M059J (cell line): ENCODE results near the gene CUTC. TPM values are rescaled to one million over a fixed set of nuclear protein-coding genes. Genes with fewer than 3 reads are reported as not detected.
"Not testable (repeated sequence)": the region's sequence is repeated elsewhere in the genome, so short reads cannot be mapped to it uniquely, and the experiment has no call there.

ENCODE experiments used
- DNase-seq: peaks from one replicate; pipeline ENCODE4 v3.0.0-alpha.2; 2012; ENCODE audit warnings: low read depth
- total RNA-seq: library from RNA; depleted of rRNA; stranded (reverse); fragments of >200 nt; shearing (Covaris generic); gene quantifications from 2 replicates; pipeline ENCODE4 v1.2.3, GENCODE V29; 2014; rRNA removed

Gene CUTC, protein sequence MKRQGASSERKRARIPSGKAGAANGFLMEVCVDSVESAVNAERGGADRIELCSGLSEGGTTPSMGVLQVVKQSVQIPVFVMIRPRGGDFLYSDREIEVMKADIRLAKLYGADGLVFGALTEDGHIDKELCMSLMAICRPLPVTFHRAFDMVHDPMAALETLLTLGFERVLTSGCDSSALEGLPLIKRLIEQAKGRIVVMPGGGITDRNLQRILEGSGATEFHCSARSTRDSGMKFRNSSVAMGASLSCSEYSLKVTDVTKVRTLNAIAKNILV
- total RNA-seq, result 14.4 and 29.5 TPM in 2 replicates

DNA sequence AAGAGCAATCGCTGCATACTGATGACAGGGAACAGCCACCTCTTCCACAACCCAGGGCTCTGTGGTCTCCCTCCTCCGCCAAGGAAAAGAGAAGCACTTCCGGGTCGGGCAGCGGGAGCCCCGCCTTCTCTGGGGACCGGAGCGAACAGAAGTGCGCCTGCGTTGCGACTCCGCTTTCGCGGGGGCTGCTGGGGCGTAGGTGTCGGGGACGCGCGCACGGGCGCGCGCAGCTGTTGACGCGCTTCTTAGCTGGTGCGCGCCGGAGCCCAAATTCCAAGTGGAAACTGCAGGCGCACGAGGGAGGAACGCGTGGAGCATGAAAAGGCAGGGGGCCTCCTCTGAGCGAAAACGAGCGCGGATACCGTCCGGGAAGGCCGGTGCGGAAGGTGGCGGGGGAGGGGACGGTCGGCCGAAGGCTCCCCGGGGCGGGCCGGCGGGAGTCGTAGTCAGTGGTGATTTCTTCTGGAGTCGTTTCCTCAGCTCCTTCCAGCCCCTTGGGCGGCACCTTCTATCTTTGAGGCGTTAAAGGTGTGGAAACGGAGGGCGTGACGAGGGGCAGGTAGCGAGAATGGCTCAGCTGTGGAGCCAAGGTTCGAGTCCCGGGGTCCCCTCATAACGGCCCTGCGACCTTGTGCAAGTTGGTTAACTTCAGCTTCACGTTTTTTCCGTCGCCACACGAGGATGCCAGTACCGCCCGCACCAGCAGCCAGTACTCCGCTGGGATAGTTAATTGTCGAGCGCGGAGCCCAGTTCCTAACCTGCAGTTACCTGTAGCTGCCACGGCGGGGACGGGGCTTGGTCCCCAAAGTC lies at the start of gene CUTC, which contains the start of gene COX15:
TSS of gene CUTC (plus strand) at position 202 of the 810 bp plus-strand sequence. CDS start at position 317, 115 bp downstream.
TSS of gene COX15 (minus strand) at position 95 of the 810 bp plus-strand sequence. CDS start at position 17, 78 bp downstream.
- DNase-seq, result peak; percentile 96

DNA sequence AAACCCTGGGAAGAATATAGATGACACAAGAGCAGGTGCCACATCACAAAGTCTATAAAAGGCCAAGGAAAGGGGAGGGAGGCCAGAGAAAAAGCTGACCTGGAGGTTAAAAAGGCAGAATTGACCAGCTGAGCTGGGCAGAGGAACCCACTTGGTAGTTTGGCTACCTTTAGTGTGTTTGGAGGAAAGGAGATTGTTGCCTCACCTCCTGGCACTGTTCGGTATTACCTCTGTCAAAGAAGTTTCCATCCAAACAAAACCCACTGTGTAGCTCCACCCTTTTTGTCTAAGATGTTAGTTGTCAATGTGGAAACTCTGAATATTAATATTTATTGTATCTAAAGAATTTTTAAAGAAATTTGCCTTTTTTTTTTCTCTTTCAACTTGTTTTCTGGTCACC lies 49.3 kb upstream of the CUTC start:
- DNase-seq, result peak; percentile 42

DNA sequence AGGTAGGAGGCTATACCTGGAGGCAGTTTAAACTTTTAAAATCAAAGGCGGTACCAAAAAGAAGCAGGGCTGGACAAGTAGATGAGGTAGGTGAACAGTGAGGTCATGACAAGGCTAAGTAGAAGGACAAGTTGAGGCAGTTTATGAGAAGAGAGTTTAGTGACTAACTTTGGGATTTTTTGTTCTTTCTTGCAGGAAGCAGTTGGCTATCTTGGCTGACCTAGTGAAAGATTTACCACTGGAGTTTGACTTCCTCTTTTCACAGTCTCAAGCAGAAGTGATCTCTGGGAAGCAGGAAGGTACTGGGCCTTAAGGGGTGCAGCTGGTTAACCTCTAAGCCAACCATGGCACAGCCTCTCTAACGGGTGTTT lies 46.5 kb upstream of the CUTC start:
- DNase-seq, result no peak

DNA sequence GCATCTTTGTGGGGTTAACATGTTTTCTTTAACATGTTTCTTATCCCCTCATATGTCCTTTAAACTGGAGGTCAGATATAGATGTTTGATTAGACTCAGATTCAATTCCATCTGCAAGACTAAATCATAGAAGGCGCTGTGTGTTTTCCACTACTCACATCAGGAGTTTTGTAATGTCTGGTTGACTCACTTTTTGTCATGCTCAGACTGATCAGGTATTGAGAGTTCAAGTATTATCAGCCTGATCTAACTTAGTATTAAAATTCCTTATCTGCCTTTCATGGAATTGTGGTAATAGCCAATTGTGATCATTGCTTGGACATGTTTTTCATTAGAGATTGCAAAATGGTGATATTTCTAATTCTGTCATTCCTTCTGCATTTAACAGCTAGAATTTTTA lies 42.6 kb upstream of the CUTC start:
- DNase-seq, result no peak

DNA sequence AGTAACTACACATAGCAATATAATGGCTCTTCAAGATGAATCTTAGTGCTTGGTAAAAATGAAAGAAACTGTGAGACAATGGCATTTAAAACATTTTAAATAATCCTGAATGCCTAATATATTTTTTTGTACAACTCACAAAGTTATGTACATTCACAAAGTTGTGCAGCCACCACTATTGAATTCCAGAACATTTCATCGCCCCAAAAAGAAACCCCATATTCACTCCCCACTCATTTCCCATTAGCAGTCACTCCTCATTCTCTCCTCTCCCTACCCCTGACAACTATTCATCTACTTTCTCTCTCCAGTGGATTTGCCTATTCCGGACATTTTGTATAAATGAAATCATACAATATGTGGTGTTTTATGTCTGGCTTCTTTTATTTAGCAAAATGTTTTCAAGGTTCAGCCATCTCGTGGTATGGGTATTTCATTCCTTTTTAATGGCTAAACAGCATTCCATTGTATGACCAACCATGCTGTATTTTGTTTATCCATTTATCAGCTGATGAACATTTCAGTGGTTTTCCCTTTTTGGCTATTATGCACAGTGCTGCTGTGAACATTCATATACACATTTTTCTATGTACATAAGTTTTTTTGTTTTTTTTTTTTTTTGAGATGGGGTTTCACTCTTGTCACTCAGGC lies 38.0 kb upstream of the CUTC start:
- peak; percentile 56 for DNase-seq

DNA sequence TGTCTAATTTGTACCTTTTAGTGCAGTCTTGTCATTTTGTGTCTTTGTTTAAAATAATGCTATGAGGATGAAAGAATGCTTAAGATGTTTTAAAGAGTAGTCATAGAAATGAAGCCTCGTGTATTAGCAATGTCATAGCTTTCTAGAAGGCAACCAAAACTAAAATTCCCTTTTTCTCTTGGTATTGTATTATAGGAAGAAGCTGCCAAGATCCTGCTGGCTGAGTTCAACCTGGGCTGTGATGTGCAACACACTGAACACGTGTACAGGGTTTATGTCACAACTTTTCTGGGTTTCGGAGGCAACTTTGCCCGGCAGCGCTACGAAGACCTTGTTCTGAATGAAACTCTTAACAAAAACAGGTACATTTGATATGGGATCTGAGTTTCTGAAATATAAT lies 36.3 kb upstream of the CUTC start:
- no peak for DNase-seq

DNA sequence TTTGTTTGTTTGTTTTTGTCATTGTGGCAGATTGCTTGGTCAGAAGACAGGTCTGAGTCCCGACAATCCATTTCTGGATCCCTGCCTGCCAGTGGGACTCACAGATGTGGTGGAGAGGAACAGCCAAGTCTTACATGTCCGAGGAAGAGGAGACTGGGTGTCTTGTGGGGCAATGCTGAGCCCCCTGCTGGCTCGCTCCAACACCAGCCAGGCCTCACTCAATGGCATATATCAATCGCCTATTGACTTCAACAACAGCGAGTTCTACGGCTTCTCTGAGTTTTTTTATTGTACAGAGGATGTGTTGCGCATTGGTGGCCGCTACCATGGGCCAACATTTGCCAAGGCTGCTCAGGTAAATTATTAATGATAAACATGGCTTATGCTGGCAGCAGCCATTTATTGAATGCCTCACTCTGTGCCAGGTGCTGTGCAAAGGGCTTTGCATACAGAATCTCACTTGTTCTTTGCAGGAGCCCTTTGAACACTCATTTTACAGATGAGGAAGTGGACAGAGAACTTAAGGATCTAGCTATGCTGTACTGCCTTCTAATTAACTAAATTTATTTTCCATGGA lies 33.4 kb upstream of the CUTC start:
- DNase-seq, result no peak

DNA sequence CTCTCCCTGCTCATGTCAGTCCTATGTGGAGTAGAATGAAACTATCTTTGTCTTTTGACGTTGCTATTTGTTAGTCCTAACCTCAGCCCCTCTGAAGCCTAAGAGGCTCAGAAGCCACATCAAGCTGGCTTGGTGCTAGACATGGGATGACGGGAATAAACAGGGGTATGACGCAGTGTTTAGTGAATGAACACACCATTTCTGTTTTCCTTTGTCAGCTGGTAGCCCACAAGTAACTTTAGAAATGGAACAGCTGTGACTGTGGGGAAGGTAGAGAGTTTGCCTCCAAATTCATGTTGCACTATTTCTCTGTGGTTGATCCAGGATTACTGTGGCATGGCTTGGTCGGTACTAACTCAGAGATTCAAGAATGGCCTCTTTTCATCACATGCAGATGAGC lies 31.4 kb upstream of the CUTC start:
- no peak for DNase-seq

DNA sequence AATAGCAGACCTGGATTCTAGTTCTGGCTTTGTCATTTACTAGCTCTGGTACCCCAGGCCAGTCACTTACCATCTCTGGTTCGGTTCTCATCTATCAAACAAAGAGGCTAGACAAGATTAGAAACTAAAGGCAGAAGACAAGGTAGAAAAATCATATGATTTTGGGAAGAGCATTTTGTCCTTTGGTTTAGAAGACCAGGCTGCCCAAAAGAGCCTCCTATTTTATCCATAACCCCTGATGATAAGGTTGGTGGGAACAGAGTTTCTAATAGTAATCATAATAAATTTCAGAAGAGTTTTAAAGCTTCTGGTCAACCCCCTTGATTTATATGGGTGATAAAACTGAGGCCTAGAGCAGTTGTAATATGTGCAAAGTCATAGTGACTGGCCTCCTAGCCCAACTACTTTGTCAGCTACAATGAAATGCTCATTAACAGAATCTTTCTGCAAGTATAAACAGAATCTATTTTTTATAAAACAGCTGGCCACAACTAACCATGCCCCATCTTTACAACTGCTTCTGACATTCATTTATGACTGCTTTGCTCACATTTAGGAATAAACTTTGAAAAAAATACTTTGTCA lies 23.5 kb upstream of the CUTC start:
- no peak for DNase-seq

DNA sequence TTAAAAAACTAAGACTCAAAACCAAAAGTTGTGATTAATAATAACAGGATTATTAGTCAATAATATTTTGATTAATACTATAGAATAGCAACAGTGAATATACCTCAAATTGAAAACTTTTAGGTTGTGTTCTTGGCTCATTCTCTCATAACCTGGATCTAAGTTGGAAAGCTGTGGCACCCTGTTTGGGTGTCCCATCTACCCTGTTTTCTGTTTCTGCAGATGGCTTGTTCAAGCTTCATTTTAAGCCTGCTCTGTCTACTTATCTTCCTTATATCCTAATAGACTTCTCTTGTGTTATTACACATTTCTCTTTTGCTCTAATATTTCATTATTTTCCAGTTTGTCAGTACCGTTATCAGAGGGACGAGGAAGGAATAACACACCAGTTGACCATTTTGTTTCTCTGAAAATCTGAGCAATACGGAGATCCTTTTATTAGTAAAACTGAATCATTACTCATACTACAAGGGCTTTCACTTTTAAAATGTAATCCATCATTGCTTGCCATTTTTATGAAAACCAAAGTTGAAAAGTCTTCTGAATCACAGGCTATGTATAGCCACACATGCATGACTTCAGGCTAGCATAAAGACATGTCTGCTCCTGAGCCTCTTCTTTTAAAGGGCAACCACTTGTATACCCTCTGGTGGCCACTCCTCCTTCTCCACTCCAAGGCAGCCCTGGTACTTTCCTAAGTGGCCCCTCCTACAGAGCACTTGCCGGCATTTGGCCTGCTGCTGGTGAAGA lies 22.4 kb upstream of the CUTC start:
- no peak for DNase-seq

DNA sequence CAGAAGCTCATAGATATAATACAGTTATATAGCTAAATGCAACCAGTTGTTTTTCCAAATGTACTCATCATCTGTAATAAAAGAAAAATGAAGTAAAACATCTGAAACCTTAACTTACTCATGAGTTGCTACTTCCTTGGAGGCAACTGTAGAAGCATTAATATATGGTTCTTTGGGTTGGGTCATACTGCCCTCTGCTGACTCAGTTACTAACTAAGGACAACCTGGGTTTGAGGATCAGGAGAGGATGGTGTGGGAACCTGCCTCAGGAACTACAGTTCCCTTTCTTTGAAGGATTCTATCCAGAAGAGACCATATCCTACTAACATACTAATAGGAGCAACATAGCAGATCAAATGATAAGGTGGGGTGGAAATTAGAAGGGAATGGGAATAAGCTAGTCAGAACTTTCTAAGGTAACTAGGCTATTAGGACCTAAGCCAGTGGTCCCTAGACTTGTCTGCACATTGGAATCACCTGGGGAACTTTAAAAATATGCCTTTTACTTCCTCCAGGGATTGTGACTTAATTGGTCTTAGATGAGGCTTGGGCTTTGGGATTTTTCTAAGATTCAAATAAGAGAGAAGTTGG lies 20.8 kb upstream of the CUTC start:
- DNase-seq, result peak; percentile 65

DNA sequence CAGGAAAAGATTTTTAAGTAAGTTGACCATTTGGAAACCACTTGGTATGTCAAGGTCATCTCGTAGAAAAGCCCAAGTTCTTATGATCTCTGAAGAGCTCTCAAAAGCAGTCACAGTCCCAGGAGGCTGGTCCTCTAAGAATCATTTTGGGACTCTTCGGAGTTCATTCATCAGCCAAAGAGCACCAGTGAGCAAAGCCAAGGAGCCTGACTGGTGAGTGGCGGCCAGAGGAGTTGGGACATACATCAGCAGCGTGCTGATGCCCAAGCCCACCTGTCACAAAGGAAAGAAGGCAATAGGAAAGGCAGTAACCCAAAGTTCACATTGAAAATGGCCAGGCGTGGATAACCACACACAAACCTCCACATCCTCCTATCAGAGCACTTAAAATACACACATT lies 17.6 kb upstream of the CUTC start:
- no peak for DNase-seq

DNA sequence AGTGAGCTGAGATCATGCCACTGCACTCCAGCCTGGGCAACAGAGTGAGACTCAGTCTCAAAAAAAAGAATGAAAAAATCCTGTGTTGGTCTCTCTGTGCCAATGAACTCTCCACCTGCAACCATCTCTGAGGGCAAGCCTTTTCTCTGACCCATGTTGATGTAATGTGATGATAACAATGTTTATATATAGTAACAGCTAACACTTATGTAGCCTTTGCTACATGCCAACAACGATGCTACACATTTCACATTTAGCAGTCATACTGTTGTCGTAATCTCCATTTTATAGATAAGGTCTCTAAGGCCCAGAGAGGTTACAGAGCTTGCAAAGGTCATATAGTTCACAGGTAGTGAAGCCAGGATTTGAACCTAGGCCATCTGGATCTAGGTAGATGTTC lies 11.6 kb upstream of the CUTC start:
- DNase-seq, result no peak

DNA sequence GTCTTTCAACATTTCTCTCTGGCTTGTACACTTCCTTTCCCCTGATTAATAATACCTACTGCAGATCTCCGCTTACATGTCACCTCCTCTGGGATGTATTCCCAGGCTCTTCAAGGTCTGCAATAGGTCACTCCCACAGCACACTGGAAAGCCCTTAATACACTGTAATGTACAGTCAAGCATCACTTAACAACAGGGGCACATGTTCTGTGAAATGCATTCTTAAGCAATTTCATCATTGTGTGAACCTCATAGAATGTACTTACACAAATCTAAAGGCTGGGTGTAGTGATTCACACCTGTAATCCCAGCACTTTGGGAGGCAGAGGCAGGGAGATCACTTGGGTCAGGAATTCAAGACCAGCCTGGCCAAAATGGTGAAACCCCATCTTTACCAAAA lies 2.0 kb upstream of the CUTC start:
- DNase-seq, result peak; percentile 18

DNA sequence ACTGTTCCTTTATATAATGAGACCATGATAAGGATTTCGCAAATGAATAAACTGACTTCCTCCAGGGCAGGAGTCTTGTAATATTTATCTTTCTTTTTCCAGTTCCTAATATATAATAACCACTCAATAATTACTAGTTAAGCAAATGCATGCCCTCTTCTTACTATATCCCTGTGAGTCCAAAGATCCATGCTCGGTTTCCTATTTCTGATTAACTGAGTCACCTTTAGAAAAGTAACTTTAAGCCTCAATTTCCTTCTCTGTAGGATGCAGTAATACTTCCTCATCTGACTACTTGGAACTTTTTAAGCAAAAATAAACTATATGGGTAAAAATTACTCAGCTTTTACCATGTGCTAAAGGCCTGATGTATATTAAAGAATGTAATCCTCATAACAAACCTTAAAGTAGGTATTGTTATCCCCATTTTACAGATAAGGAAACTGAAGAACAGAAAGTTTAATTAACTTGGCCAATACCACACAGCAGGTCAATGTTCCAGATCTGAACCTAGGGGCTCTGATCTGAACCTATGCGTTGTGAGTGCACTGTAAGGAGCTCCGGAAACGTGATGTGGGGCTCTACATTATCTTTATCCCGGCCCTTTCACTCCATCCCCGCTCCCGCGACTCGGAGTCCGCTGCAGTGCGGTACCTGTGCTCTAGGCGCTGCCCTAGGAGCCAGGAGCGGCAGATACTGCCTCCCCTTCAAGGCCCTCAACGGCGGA lies 565 bp upstream of the CUTC start:
- DNase-seq, result no peak

DNA sequence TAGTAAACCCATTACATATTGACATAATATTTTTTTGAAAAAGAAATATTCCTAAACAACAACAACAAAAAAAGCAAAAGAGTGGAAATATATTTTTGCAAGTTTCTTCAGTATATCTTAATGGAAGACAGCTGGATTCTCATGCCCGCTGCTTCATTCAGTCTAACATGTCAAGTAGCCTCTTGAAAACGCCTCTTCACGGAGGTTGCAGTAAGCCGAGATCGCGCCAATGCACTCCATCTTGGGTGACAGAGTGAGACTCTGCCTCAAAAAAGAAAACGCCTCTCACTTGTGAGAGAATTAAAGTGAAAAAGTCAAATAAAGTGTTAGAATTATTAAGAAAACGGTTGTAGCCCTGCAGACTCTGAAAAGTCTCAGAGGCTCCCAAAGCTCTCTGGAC lies 1.3 kb downstream of the CUTC start:
- no peak for DNase-seq

DNA sequence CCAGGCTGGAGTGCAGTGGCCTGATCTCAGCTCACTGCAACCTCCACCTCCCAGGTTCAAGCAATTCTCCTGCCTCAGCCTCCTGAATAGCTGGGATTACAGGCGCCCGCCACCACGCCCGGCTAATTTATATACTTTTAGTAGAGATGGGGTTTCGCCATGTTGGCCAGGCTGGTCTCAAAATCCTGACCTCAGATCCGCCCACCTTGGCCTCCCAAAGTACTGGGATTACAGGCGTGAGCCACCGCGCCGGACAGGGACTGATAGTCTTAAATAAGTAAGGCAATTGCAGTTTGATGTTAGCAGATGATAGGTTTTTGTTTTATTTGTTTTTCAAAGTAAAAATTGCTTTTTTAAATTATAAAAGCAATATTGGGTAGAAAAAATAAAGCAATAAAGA lies 2.1 kb downstream of the CUTC start:
- DNase-seq, result not testable (repeated sequence)

DNA sequence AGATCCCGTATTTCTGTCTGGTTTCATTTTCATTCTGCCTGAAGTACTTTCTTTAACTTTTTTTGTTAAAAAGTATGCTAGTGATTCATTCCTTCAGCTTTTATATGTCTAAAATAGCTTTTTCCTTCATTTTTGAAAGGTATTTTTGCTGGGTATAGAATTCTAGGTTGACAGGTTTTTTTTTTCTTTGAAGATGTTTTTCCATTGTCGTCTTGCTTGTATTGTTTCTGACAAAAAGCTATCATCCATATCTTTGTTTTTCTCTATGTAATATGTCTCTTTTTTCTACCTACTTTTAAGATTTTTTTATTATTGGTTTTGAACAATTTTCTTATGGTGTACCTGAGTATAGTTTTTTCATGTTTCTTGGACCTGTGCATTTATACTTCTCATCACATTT lies 8.2 kb downstream of the CUTC start:
- DNase-seq, result no peak

DNA sequence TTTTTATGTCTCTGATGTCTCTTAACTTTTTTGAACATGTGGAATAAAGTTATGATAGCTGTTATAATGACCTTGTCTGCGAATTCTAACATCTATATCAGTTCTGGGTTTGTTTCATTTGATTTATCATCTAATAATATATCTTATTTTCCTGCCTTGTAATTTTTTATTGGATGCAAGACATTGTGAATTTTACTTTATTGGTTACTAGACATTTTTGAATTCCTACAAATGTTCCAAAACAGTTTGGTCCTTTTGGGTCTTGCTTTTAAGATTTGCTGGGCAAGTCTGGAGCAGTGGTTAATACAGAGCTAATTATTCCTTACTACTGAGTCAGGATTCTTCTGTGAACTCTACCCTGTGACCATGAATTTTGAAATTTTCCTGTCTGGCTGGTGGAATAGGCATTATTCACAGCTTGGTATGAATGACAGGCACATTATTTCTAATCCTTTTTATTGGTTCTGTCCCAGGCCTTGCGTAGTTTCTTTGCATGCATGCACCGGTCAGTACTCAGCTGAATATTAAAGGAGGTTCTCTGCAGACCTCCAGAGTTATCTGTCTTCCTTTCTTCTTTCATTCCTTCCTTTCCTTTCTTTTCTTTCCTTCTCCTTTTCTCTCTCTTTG lies 9.0 kb downstream of the CUTC start:
- DNase-seq, result no peak

DNA sequence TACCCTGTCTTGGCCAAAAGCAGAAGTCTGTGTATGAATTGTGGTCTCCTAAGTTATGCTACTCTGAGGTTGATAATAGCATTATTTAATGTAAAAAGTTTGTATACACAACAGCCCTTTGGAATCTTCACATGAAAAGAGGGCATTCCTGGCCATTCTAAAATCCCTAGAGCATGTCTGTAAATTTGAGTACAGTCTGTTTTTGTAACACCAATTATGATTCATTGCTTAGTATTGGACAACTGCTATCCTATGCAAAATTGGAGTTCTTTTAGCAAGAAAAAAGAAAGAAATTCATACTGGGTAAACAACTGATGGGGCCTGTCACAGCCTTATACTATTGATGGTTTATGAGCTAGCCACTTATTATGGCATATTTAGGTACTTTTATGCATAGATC lies 10.2 kb downstream of the CUTC start:
- DNase-seq, result peak; percentile 34
